GM18861 (cell line): ENCODE results near the gene ACAD8.
A peak's percentile ranks its signal among the peaks of the same experiment; 100 is the strongest.
"Not testable (repeated sequence)": the region's sequence is repeated elsewhere in the genome, so short reads cannot be mapped to it uniquely, and the experiment has no call there.

Source experiments
- ATAC-seq: cut with Tn5 transposase; IDR thresholded peaks from one replicate; pipeline ENCODE4 v1.9.1; 2021; ENCODE audit not compliant: unreplicated experiment

The ACAD8 gene

DNA sequence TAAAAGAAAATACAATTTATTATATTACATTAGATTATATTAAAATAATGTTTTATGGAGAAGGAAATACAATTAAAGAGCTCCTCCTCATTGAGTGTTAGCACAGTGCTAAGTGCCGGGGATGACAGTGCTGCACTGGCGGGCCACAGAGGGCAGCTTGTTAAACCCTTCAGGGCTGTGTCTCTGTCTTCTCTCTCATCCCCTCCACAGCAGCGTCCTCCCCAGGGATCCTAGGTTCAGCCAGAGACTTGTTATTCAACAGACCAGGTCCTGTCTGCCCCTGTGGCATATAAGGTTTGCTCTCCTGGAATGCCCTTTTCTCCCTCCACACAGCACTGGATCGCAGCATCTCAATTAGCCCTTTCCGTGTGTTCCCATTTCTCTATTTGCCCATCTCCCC, 14.4 kb upstream of the ACAD8 start:
- no peak for ATAC-seq

DNA sequence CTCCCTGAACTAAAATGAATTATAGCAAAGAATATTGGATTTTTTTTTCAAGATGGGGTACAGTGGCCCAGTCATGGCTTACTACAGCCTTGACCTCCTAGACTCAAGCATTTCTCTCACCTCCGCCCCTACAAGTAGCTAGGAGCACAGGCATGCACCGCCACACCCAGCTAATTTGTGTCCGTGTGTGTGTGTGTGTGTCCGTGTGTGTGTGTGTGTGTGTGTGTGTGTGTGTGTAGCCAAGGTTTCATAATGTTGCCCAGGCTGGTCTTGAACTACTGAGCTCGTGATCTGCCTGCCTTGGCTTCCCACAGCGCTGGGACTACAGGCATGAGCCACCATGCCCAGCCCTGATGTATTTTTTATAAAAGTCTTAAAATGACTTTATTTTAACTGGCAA, 12.8 kb upstream of the ACAD8 start:
- no peak for ATAC-seq

DNA sequence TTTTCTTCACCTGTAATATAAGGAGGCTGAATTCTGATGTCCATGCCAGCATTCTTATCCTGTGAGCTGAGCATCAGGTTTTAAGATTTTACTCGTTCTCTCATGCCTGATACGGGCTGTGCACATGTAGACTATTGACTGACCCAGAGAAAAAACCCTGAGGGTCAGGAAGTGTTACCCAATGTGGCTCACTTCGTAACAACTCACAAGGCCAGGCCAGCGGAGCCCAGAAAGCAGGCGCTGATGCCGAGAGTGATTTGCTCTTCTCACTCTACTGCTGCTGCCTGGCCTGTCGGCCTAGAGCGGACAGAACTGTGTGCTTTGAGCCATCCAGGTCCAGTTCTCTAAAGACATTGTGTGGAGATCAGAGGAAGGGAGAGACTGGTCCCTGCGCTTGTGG, 11.0 kb upstream of the ACAD8 start:
- no peak for ATAC-seq

DNA sequence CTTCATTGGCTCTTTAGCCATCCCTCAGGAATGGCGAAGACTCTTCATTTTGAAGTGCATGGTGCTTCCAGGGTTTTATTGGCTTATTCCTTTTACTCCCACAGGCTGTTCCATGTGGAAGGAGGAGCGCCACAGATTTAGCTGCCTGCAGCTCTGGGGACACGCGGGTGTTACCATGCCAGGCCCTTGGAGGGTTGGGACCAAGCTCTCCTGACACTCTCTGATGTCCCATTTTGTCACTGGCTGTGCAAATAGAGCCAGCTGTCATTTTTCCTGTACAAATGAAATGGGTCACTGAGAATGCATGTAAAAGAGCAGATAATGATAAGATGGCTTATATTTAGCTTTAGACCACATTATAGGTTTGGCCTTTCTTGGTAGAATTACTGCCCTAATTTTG, 9.5 kb upstream of the ACAD8 start:
- ATAC-seq = no peak

DNA sequence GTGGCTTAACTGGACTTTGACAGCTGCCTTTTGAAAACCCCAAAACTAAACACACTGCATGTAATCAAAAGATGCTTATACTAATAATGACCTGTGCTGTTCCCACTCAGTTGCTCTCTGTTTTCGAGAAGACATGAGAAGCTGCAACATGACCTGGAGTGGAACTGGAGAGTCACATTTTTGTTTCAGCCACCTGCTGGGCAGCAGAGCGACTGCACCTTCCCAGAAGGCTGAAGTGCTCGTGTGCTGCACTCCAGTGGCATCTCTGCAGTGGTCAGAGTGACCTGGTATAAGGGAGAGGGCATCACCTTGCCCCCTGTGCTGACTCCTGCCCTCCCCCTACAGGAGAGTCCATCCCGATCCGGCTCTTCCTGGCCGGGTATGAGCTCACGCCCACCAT, 8.8 kb upstream of the ACAD8 start:
- peak; percentile 78 for ATAC-seq

DNA sequence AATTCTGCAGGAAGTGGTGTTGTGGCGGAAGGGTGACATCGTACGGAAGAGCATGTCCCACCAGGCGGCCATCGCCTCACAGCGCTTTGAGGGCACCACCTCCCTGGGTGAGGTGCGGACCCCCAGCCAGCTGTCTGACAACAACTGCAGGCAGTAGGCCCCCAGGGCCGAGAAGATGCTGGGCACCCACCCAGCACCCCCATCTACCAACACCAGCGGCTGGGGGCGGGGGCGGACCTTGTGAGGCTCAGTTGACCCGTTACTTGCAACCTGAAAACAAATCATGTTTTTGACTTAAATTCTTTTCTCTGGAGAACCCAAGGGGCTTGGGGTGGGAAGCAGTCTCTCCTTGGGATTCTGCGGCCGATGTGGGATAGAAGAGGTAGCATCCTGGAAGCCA, 7.9 kb upstream of the ACAD8 start:
- ATAC-seq = no peak

DNA sequence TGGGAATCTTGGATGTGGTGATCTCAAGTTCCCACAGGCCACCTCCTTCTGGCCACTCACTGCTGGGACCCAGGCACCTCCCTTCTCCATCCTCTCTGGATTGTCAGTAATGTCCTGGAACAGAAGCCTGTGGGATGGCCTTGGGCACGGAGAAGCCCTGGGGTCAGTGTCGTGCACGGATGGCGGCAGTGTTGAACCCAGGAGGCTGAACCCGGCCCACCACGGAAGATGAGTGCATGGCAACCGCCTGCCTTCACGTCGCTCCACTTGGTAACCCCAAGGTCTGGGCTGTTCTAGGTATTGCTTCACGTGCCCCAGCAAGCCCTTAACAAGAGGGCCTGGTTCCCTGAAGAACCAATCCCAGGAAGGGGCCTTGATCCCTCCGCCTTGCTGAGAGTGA, 7.3 kb upstream of the ACAD8 start:
- no peak for ATAC-seq

DNA sequence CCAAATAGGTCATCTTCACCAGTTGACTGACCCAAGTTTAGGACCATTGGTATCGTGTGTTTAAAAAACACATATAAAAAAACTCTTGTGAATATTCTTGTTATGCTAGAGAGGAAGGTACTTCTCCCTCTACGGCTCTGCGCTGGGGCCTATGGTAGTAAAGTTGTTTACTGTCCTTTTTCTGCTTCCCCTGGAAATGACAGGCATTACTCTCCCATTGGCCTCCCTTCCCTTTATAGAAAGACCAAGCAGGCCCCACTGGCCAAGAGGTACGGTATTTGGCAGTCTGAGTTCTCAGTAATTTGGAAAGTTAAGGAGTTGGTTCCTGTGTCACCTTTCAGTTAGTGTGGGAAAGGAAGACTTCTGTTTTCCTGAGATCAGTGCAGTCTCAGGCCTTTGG, 6.7 kb upstream of the ACAD8 start:
- ATAC-seq = no peak

DNA sequence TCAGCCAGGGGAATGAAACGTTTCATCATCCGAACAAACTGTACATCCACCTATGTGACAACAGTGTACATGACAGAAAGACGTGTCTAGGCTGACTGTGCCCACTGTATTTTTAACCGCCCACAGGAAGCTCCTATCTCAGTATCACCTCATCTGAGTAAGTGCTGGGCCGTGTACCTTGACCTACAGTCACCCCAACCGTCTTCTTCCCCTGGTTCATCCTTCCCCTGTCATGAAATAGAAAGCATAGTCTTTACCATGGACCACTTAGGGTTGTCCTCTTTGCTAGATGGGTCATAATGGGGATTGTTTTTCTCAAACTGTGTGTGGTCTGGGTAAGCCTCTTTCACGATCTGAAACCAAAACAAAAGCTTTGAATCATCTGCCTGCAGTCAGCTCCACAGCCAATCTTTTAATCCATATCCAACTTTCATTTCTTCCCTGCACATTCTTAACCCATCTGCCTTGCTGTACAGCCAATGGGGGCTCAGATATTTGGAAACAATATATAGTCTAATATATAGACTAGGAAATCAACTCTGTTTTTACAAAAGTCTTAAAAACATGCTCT, 4.4 kb upstream of the ACAD8 start:
- ATAC-seq = no peak

DNA sequence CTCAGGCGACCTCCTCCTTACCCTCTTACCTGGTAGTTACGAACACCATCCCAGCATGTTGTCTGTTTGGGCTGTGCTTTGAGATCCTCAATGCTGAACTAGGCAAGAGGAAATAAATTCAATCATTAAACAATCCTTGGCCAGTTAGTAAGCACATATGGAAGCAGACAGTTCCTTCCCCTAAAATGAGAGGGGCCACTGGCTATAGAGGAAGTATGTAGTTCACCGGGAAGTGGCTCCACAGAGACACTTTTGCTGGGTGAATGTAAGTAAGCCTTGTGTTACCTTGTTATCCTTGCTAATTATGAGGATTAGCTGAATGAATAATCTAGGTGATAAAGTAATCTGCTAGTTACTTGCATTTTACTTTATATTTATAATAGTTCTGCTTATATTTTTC, 3.1 kb upstream of the ACAD8 start:
- ATAC-seq = no peak

DNA sequence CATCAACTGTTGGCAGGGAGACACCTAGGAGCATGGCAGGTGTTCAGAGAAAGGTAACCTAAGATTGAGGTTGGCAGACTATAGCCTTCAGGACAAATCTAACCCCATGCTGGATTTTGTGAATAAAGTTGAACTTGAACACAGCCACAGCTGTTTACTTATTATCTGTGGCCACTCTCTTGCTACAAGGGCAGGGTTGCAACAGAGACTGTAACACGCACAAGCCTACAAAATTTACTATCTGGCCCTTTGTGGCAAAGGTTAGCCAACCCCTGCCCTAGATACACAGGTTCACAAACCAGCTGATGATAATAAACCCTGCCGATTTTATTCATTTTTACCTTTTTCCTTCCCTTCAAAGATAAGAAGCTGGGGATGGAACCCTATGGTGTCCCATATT, 2.7 kb upstream of the ACAD8 start:
- ATAC-seq = no peak

DNA sequence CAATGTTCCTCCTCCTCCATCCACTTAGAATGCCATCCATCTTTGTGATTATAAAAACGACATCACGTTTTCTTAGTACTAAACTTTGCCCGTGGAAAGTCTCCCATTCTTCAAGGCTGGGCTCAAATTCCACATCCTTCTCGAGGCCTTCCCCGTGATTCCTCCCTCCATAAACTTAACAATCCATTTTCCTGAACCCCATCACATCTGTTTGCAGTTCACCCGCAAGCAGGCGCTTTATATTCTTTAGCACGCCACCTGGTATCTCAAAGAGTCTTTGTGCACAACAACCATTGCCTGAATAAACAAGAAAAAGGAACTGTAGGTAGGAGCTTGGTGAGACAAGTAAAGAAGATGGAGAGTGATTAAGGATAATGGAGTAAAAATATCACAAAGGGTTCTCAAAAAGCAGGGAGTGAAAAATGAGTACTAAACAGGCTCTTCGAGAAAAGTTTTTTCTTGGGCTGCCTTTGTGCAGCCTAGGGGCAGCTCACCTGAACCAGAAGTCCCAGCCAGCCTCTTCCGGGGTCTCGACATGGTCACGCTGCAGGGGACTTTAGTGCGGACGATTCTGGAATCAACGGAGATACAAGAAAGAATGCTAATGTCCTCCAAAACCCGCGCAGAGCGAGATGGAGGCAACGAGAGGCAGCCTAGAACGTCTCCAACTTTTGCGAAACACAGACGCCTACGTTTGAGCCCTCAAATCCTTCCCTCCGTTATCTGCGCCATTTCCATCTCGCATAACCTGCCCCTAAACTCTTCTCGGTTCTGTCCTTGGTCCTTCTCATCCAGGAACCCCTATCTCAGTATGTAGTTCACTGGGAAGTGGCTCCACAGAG, 801 bp upstream of the ACAD8 start:
- no peak for ATAC-seq

DNA sequence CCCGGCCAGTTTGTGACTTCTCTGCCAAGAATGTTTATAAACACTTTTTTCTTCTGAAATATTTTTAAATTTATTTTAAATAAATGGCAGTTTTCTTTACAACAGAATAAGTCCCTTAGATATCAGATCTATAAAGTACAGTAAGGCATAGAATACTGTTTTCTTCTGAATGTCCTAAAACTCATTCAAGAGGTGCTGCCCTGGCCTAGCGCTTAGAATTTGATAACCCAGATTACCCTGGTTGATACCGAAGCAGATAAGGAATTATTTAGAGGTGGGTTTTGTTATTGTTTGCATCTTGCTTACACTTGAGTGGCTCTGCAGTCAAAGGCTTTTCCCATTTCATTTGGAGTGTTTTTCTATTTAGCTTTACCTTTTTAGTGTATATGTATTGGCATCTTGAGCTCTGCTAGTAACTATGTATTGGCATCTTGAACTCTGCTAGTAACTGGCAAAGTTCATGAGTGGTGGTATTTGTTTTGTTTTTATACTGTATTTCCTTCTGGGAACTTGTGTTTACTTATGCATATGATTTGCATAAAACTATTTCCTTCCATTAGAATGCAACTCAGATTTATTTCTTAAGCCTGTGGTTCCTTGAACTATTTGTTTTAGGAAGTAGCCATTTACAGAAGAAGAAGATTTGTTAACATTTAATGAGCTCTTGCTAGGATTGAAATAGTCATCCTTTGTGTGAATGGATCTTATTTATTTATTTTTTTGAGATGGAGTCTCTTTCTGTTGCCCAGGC, 1.2 kb downstream of the ACAD8 start:
- no peak for ATAC-seq

DNA sequence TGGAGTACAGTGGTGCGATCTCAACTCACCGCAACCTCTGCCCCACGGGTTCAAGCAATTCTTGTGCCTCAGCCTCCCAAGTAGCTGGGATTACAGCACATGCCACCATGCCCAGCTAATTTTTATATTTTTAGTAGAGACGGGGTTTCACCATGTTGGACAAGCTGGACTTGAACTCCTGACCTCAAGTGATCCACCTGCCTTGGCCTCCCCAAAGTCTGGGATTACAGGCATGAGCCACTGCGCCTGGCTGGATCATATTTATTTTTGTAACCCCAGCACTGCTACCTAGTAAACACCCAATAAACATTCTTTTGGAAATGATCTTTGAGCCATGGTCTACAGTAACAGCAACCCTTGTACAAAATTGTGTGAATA, 1.8 kb downstream of the ACAD8 start:
- not testable (repeated sequence) for ATAC-seq

DNA sequence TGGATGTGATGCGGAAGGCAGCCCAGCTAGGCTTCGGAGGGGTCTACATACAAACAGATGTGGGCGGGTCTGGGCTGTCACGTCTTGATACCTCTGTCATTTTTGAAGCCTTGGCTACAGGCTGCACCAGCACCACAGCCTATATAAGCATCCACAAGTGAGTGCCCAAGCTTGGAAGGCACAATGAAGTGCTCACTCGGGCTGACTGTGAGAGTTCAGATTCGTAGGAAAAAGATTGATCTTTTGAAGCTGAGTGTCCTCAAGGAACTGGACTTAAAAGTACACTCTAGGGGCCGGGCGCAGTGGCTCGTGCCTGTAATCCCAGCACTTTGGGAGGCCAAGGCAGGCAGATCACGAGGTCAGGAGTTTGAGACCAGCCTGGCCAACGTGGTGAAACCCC, 3.7 kb downstream of the ACAD8 start:
- ATAC-seq = no peak

DNA sequence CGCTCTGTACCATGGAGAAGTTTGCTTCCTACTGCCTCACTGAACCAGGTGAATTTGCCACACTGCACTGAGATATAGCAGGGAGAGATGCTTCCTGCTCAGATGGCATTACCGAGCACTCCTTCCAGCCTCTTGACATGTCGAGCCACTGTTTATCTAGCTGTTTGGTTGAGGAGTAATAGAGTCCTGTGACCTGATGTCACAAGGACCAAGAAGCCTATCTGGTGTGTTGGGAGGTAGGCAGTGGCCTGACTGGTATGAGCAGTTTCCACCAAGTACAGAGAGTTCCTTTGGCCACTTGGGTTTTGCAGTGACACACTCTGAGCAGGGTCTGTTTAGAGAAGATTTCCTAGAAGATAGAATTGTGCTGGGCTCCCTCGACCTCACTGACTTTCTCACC, 5.2 kb downstream of the ACAD8 start:
- ATAC-seq = no peak

DNA sequence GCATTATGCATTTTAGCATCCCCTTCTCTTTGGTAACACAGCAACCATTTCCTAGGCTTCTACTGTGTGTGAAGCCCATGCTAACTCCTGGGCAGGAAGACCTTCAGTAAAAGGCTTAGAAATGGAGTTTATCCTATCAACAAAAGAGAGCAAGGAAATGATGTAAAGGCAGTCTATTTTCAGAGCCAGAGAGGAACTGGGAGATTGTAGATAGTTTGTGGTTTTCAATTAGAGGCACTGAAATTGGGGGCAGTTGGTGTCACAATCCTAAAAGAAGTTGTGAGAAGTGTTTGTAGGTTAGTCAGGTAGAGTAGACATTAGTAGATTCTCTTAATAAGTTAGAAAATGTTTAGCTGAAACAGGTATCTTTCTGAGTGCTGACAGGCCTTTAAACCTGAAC, 7.1 kb downstream of the ACAD8 start:
- no peak for ATAC-seq

DNA sequence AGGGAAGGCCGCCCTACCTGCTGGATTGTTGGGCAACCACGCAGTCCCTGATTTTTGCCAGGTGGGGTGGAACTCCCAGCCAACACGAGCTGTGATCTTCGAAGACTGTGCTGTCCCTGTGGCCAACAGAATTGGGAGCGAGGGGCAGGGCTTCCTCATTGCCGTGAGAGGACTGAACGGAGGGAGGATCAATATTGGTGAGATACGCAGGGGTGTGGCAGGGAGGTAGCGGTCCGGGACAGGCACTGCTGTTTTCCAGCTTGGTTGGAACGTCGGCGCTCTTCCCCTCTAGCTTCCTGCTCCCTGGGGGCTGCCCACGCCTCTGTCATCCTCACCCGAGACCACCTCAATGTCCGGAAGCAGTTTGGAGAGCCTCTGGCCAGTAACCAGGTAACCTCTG, 7.6 kb downstream of the ACAD8 start:
- no peak for ATAC-seq

DNA sequence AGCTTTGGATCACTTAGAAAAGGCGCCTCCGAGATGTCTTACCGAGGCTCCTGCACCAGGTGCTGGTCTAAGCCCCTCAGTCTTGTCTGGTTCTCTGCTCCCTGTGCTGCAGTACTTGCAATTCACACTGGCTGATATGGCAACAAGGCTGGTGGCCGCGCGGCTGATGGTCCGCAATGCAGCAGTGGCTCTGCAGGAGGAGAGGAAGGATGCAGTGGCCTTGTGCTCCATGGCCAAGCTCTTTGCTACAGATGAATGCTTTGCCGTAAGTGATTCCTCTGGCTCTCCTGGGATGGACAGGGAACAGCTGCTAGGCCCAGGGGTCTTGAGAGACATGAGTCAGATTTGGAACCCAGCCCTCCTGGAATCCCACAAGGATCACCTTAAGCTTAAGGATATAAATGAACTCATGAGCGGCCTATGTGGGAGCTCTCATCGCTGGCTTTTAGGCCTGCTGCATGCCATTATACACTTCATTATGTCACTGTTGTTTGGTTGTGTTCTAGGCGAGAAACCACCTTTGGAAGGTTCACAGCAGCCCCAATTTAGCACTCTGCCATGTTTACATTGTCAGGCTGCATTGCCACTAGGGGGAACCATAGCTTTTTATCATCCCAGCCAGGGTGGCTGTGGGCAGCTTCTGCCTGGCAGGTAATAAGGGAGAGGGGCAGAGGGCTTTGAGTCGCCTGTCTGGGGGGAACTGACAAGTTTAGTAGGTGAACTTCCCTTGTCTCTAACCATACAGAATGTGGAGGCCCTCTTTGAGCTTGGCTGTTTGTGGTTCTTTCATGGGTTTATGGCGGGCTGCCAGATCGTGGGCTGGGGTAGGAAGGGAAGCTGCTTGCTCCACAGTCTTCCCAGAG, 8.5 kb downstream of the ACAD8 start:
- ATAC-seq = no peak

DNA sequence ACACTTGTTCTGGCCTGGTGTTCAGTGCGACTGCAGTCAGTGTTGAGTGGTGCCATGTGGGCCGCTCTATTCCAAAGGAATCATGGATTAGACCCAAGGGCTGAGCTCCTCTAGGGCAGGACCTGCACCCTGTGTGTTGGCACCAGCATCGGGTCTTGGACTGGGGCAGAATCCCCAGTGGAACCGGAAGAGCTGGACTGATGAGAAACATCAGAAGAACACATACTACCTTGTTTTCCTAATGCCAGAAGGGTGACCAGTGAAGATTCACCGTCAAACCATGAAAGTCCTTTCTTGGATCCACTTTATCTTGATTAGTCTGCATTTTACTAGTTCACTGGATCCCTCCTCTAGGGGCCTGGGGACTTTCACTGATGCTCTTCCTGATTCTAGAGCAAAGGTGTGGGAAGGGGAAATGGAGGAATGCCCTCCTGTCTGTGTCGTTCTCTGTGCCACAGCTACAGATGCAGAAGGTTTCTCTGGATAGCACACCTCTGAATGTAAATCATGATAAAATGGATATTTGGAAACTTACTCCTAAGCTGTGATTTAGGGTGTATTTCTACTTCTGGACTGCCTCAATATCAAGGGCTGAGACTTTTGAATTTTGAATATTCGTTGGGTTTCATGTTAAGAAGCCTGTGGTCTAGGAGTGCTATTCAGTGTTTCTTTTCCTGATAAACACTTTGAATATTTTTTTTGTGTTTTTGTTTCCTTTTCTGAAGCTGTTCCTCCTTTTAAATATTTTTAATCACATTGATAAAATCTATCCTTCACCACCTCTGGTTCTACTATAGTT, 11.8 kb downstream of the ACAD8 start:
- no peak for ATAC-seq

DNA sequence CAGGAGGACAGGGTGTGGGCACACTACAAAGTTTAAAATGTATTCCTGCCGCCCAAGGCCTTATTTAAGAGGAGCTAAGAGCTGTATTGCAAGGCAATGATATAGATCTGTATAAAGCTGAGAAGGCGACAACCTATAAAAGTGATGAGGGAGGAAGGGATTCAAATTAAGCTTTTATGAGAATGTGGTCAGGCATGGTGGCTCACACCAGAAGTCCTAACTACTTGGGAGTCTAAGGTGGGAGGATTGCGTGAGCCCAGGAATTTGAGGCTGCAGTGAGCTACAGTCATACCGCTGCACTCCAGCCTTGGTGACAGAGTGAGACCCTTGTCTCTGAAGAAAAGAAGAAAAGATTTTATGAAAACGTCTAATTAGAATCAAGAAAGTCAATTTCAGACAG, 13.1 kb downstream of the ACAD8 start:
- ATAC-seq = no peak
